ENCODE measurements around the gene PARD3. TPM values are rescaled to one million over a fixed set of nuclear protein-coding genes. Genes with fewer than 3 reads are reported as not detected.

The PARD3 gene
- total and polyA plus RNA-seq, 2 donors from 2014 or later: 21.1 to 47.5 TPM

GRCh38 chr10:34406463-34407323 is 408.4 kb downstream of the PARD3 start:
- no peaks in the 10 kb centered on the region for H3K27me3 ChIP-seq (ENCODE audit: control insufficient read depth, insufficient read depth, low read length)
- no peaks in the 10 kb centered on the region for H3K36me3 ChIP-seq (ENCODE audit: control insufficient read depth in 2 of 3, insufficient read depth in 3 of 3, low read length in 3 of 3)
- no peaks in the 10 kb centered on the region for H3K9me3 ChIP-seq (ENCODE audit: control insufficient read depth in 2 of 3, insufficient read depth in 1 of 3, low read length in 3 of 3)
- intact Hi-C loops (cut with DNase I): no loop called here
- H3K27ac ChIP-seq (ENCODE audit: low read depth in 2 of 2, low read length in 2 of 2): no peak overlapping the region
- H3K4me3 ChIP-seq (ENCODE audit: low read length in 3 of 3): no peak overlapping the region
- no peak for FAIRE-seq
- no peak for DNase-seq
- no peak overlapping the region for H3K9ac ChIP-seq (ENCODE audit: low read length in 3 of 3)
- no peaks in the 10 kb centered on the region for H3K4me1 ChIP-seq (ENCODE audit: control insufficient read depth in 2 of 3, insufficient read depth in 2 of 3, low read depth in 1 of 3, low read length in 3 of 3)
- TF ChIP-seq CTCF (IDR thresholded peaks at IDR 0.05; ENCODE audit: borderline replicate concordance, extremely low read depth, insufficient read depth): no peak

- FAIRE-seq: no peak
- Histone ChIP-seq H3K9me3 (ENCODE audit: control insufficient read depth in 2 of 3, insufficient read depth in 1 of 3, low read length in 3 of 3) (no peaks in the 10 kb centered on the region), H3K9ac (ENCODE audit: low read length in 3 of 3) (no peak overlapping the region), H3K27me3 (ENCODE audit: control insufficient read depth, insufficient read depth, low read length) (no peaks in the 10 kb centered on the region), H3K27ac (ENCODE audit: low read depth in 2 of 2, low read length in 2 of 2) (no peak overlapping the region), H3K4me3 (ENCODE audit: low read length in 3 of 3) (no peak overlapping the region), H3K4me1 (ENCODE audit: control insufficient read depth in 2 of 3, insufficient read depth in 2 of 3, low read depth in 1 of 3, low read length in 3 of 3) (no peaks in the 10 kb centered on the region), H3K36me3 (ENCODE audit: control insufficient read depth in 2 of 3, insufficient read depth in 3 of 3, low read length in 3 of 3) (no peaks in the 10 kb centered on the region)
- DNase-seq: no peak
- no peak for TF ChIP-seq CTCF (IDR thresholded peaks at IDR 0.05; ENCODE audit: borderline replicate concordance, extremely low read depth, insufficient read depth)
- intact Hi-C loops (cut with DNase I): no loop called here
These were observed 409.3 kb downstream of the PARD3 start for GRCh38 chr10:34405611-34406462.

GRCh38 chr10:34403512-34403911 is 411.6 kb downstream of the PARD3 start:
- H3K27me3 ChIP-seq (ENCODE audit: control insufficient read depth, insufficient read depth, low read length): no peaks in the 10 kb centered on the region
- DNase-seq (no peak), FAIRE-seq (no peak)
- H3K9ac ChIP-seq (ENCODE audit: low read length in 3 of 3): no peak overlapping the region
- intact Hi-C loops (cut with DNase I): no loop called here
- no peaks in the 10 kb centered on the region for H3K4me1 ChIP-seq (ENCODE audit: control insufficient read depth in 2 of 3, insufficient read depth in 2 of 3, low read depth in 1 of 3, low read length in 3 of 3)
- H3K4me3 ChIP-seq (ENCODE audit: low read length in 3 of 3): no peak overlapping the region
- H3K27ac ChIP-seq (ENCODE audit: low read depth in 2 of 2, low read length in 2 of 2): no peak overlapping the region
- TF ChIP-seq CTCF (IDR thresholded peaks at IDR 0.05; ENCODE audit: borderline replicate concordance, extremely low read depth, insufficient read depth): no peak
- no peaks in the 10 kb centered on the region for H3K36me3 ChIP-seq (ENCODE audit: control insufficient read depth in 2 of 3, insufficient read depth in 3 of 3, low read length in 3 of 3)
- no peaks in the 10 kb centered on the region for H3K9me3 ChIP-seq (ENCODE audit: control insufficient read depth in 2 of 3, insufficient read depth in 1 of 3, low read length in 3 of 3)

All from kidney (tissue), 14 donors.